Panc1 (cell line): ENCODE measurements around the gene KCNG2. TPM values are rescaled to one million over a fixed set of nuclear protein-coding genes. Genes with fewer than 3 reads are reported as not detected.

Experiments
- ATAC-seq: fragments of 200-7000 bp; cut with Tn5 transposase; 2 replicates; pipeline ENCODE4 v1.9.1; 2020; ENCODE audit warnings: mild to moderate bottlenecking, moderate library complexity
- BruUV-seq: library from RNA; stranded (reverse); fragments of 400-500 nt; replicated peaks from 2 replicates; lab custom pipeline; 2021; lab: Mats Ljungman, UMichigan
- CTCF ChIA-PET: fragments of 300-600 bp; sonication (Branson Sonifier 250); formaldehyde crosslinking; loops from one replicate; lab custom pipeline; 2022; ENCODE audit warnings: antibody characterized with exemption; lab: Charles Lee
- POLR2A ChIA-PET: fragments of 300-600 bp; sonication (Branson Sonifier 250); formaldehyde crosslinking; loops from one replicate; lab custom pipeline; 2022; ENCODE audit warnings: antibody characterized with exemption; lab: Charles Lee
- DNase-seq: peaks from one replicate; pipeline ENCODE4 v3.0.0-alpha.2; 2010; ENCODE audit warnings: low read depth, low spot score
- H3K27ac ChIP-seq: 2 replicates; pipeline ENCODE4 v1.5.1; 2011; ENCODE audit warnings: mild to moderate bottlenecking, low read length, inconsistent platforms
- H3K27me3 ChIP-seq: fragments of 200-500 bp; sonication (Bioruptor generic); 2 replicates; pipeline ENCODE4 v1.6.0; 2014; ENCODE audit warnings: low read length, inconsistent platforms; ENCODE audit not compliant: control insufficient read depth, insufficient read depth
- H3K36me3 ChIP-seq: fragments of 200-500 bp; sonication (Bioruptor generic); 2 replicates; pipeline ENCODE4 v1.5.1; 2014; ENCODE audit warnings: inconsistent platforms, mild to moderate bottlenecking, low read length, moderate library complexity; ENCODE audit not compliant: control insufficient read depth, insufficient read depth
- H3K4me1 ChIP-seq: 2 replicates; pipeline ENCODE4 v1.5.1; 2011; ENCODE audit warnings: inconsistent platforms, mild to moderate bottlenecking, low read length, moderate library complexity; ENCODE audit not compliant: control insufficient read depth, insufficient read depth
- H3K4me3 ChIP-seq, 2 experiments: 2 replicates each; pipeline ENCODE4 v1.5.1; 2011 to 2012; ENCODE audit warnings: low read depth in 2 of 2, low read length in 2 of 2, mild to moderate bottlenecking in 2 of 2, inconsistent platforms in 1 of 2, moderate library complexity in 1 of 2
- H3K9me3 ChIP-seq: fragments of 200-500 bp; sonication (Bioruptor generic); 2 replicates; pipeline ENCODE4 v1.5.1; 2014; ENCODE audit warnings: low read depth, mild to moderate bottlenecking, inconsistent platforms, low read length, moderate library complexity; ENCODE audit not compliant: control insufficient read depth, insufficient read depth
- CTCF ChIP-seq: fragments of 450-650 bp; IDR thresholded peaks from 2 replicates; pipeline ENCODE4 v1.5.1; 2017; ENCODE audit warnings: mild to moderate bottlenecking
- POLR2AphosphoS5 ChIP-seq: IDR thresholded peaks from 2 replicates; pipeline ENCODE4 v1.6.1; 2012; ENCODE audit warnings: mild to moderate bottlenecking, low read depth, low read length, moderate library complexity
- REST ChIP-seq, 2 experiments: IDR thresholded peaks; 2 replicates each; pipeline ENCODE4 v1.6.1; 2011 to 2012; ENCODE audit warnings: low read depth in 2 of 2, control low read depth in 1 of 2, low read length in 1 of 2, mild to moderate bottlenecking in 1 of 2, moderate library complexity in 1 of 2; ENCODE audit not compliant: insufficient read depth in 1 of 2
- SIN3A ChIP-seq: IDR thresholded peaks from 2 replicates; pipeline ENCODE4 v1.6.1; 2012; ENCODE audit warnings: low read depth, mild to moderate bottlenecking, low read length, moderate library complexity, borderline replicate concordance; ENCODE audit not compliant: insufficient read depth
- TCF7L2 ChIP-seq: IDR thresholded peaks from 2 replicates; pipeline ENCODE4 v1.6.1; 2011; ENCODE audit warnings: mild to moderate bottlenecking, low read depth, low read length, inconsistent platforms
- in situ Hi-C: cut with HindIII; loops from 2 replicates; pipeline ENCODE4 v1.10.0; 2016; ENCODE audit warnings: low sequenced_read_pairs, low pct_unique_long_range_greater_than_20kb
- intact Hi-C: fragments of 100-400 bp; cut with micrococcal nuclease; formaldehyde crosslinking; loops from one replicate; pipeline ENCODE4 v1.10.0; 2022; ENCODE audit not compliant: unreplicated experiment
- total RNA-seq: library from RNA; stranded (reverse); gene quantifications from one replicate; pipeline ENCODE4 v1.2.1, GENCODE V29; 2021; ENCODE audit not compliant: unreplicated experiment

The KCNG2 gene
- total RNA-seq, 1 experiment from 2014 or later: not detected

- peaks cover 14% of the 10 kb centered on the region for H3K27me3 ChIP-seq
- H3K27ac ChIP-seq: no peak overlapping the region
- intact Hi-C loops: no loop called here
- no TSS peak for BruUV-seq
- POLR2A ChIA-PET: no interaction called here
- in situ Hi-C loops: no loop called here
- no peaks in the 10 kb centered on the region for H3K36me3 ChIP-seq
- ATAC-seq: no peak
- no peak for DNase-seq
- no peaks in the 10 kb centered on the region for H3K4me1 ChIP-seq
- no peak overlapping the region for H3K4me3 ChIP-seq
- no peaks in the 10 kb centered on the region for H3K9me3 ChIP-seq
- CTCF ChIA-PET: no interaction called here
- TF ChIP-seq TCF7L2 (no peak), CTCF (no peak), SIN3A (no peak)
These were observed 11.9 kb downstream of the KCNG2 start for GRCh38 chr18:79809482-79810192.

- H3K36me3 ChIP-seq: no peaks in the 10 kb centered on the region
- no peak for DNase-seq
- H3K4me1 ChIP-seq: no peaks in the 10 kb centered on the region
- ATAC-seq: no peak
- no TSS peak for BruUV-seq
- TF ChIP-seq POLR2AphosphoS5 (no peak), REST (IDR thresholded peaks at IDR 0.05; ENCODE audit: insufficient read depth in 1 of 2, low read depth in 2 of 2, low read length in 1 of 2) (no peak), SIN3A (no peak), TCF7L2 (no peak), CTCF (no peak)
- ChIA-PET POLR2A (no interaction called here), CTCF (no interaction called here)
- intact Hi-C loops: no loop called here
- H3K27me3 ChIP-seq: peaks cover 17% of the 10 kb centered on the region
- H3K27ac ChIP-seq: no peak overlapping the region
- H3K9me3 ChIP-seq: no peaks in the 10 kb centered on the region
- H3K4me3 ChIP-seq: no peak overlapping the region
- in situ Hi-C loops: no loop called here
These were observed 14.3 kb downstream of the KCNG2 start for GRCh38 chr18:79812052-79812451.
